ENCODE measurements around the gene ZFP62.

DNA sequence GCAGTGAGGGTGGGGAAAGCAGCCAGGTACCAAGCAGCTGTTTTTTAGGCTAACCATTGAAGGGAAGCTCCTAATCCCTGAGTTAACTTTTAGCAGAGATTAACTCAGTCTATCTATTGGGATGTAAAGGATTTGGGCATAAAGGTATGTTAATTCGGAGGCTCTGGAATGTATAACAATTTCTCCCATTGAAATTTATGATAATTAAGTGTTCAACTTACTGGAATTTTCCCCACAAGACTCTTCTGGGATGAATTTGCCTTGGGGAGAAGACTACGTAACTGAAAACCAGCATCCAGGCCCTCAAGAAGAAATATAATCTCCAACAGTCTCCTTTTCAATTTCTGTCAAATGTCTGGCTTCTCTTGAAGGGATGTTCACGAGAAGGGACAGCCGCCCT is 23.6 kb downstream of the ZFP62 start:
- TF ChIP-seq, protein P1, sequence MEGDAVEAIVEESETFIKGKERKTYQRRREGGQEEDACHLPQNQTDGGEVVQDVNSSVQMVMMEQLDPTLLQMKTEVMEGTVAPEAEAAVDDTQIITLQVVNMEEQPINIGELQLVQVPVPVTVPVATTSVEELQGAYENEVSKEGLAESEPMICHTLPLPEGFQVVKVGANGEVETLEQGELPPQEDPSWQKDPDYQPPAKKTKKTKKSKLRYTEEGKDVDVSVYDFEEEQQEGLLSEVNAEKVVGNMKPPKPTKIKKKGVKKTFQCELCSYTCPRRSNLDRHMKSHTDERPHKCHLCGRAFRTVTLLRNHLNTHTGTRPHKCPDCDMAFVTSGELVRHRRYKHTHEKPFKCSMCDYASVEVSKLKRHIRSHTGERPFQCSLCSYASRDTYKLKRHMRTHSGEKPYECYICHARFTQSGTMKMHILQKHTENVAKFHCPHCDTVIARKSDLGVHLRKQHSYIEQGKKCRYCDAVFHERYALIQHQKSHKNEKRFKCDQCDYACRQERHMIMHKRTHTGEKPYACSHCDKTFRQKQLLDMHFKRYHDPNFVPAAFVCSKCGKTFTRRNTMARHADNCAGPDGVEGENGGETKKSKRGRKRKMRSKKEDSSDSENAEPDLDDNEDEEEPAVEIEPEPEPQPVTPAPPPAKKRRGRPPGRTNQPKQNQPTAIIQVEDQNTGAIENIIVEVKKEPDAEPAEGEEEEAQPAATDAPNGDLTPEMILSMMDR (IDR thresholded peaks at IDR 0.05; ENCODE audit: low read length): no peak
- no peak for TF ChIP-seq EZH2 (IDR thresholded peaks at IDR 0.05; ENCODE audit: borderline replicate concordance, low read length)

Data from OCI-LY1 (cell line).